GM12865 (cell line): ENCODE results near the gene ELOVL3.

Experiments
- DNase-seq: peaks from one replicate; pipeline ENCODE4 v3.0.0; 2010; ENCODE audit warnings: low read depth
- H3K4me3 ChIP-seq: 2 replicates; pipeline ENCODE4 v1.5.1; 2011; ENCODE audit warnings: mild to moderate bottlenecking, low read depth, low read length, control low read depth
- CTCF ChIP-seq: IDR thresholded peaks from 2 replicates; pipeline ENCODE4 v1.5.1; 2011; ENCODE audit warnings: low read length, control low read depth, low read depth, inconsistent platforms; ENCODE audit not compliant: insufficient read depth; ENCODE audit errors: missing control alignments

The ELOVL3 gene

DNA sequence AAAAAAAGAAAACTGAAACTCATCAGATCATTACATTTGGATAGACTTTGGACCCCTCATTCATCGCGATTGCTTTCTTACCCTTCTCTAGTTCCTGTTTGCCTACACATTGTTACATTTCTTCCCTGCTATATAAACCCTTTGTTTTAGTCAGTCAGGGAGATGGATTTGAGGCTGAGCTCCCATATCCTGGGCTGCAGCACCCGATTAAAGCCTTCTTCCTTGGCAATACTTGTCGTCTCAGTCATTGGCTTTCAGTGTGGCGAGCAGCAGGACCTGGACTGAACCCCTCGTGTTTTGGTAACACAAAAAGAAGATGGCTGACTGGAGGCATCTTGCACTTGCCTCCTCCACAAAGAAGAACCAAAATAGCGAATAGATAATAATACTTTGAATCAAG is 34.1 kb upstream of the ELOVL3 start:
- no peak overlapping the region for H3K4me3 ChIP-seq
- no peak for TF ChIP-seq CTCF
- no peak for DNase-seq

DNA sequence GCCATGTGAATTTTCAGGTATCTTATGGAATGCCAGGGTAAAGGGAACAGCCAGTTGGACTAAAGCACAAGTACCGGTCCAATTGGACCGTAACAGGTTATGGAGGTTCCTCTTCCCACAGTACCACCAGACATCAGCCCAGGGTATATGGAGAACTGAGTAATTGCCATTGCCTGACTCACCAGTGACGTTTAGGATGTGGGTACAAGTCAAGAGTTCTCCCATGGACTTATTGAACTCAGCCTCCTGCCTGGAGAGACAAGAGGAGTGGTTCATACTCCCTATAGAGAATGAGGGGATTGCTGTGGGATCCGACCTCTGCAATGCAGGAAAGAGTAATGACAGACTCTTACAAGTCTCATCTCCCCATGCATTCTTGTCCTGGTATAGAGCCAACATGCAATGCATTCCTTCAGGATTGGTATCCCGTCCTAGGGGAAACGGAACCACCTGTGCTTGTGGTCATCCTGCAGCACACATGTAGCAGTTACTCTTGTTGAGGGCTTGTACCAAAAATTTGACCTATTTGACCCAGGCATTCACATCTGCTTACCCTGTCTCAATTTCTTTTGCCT is 30.7 kb upstream of the ELOVL3 start:
- no peak for TF ChIP-seq CTCF
- DNase-seq: no peak
- no peak overlapping the region for H3K4me3 ChIP-seq

- no peak overlapping the region for H3K4me3 ChIP-seq
- DNase-seq: peak; percentile 34
- no peak for TF ChIP-seq CTCF
Observed at GRCh38 chr10:102196893-102197292, 29.2 kb upstream of the ELOVL3 start.

DNA sequence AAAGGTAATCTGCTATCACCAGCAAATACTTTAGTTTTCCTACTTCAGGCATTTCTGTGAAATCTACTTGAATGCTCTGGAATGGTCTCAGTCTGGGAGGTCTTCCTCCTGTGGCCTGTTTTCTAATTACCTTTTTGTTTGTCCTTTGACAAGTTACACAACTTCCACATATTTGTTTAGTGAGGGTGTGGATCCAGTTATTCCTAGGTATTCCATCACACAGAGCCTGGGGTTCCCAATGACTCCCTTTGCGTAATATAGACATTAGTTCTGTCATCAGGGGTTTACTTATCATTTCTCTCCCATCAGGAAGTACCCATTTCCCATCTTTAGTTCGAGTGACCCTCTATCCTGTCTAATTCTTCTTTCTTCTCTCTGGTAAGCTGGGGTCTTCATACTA is 28.1 kb upstream of the ELOVL3 start:
- DNase-seq: no peak
- no peak overlapping the region for H3K4me3 ChIP-seq
- no peak for TF ChIP-seq CTCF

- no peak overlapping the region for H3K4me3 ChIP-seq
- DNase-seq: peak; percentile 42
- TF ChIP-seq CTCF: no peak
Observed at GRCh38 chr10:102200751-102201640, 25.1 kb upstream of the ELOVL3 start.

GRCh38 chr10:102202386-102202785 is 23.7 kb upstream of the ELOVL3 start:
- no peak overlapping the region for H3K4me3 ChIP-seq
- no peak for DNase-seq
- TF ChIP-seq CTCF: no peak
